Mesendoderm (in vitro differentiated cells): Measurements from ENCODE around the gene UBAC2.
"Not testable (repeated sequence)": the region's sequence is repeated elsewhere in the genome, so short reads cannot be mapped to it uniquely, and the experiment has no call there.

Source experiments
- DNase-seq: peaks from one replicate; pipeline ENCODE4 v3.0.0; 2013
- H2AK5ac ChIP-seq: 2 replicates; pipeline ENCODE4 v1.6.1; 2013; ENCODE audit warnings: low read length, inconsistent platforms
- H2BK120ac ChIP-seq: 2 replicates; pipeline ENCODE4 v1.6.1; 2013; ENCODE audit warnings: low read depth, mild to moderate bottlenecking, low read length, moderate library complexity, mixed read lengths
- H2BK15ac ChIP-seq: replicated peaks from 2 replicates; pipeline ENCODE4 v1.6.1; 2013; ENCODE audit warnings: low read depth, mild to moderate bottlenecking, moderate library complexity
- H2BK5ac ChIP-seq: 2 replicates; pipeline ENCODE4 v1.6.1; 2013; ENCODE audit warnings: low read length, inconsistent platforms
- H3K18ac ChIP-seq: 2 replicates; pipeline ENCODE4 v1.6.1; 2013; ENCODE audit warnings: mild to moderate bottlenecking, low read length, mixed read lengths
- H3K23ac ChIP-seq: one replicate; pipeline ENCODE4 v1.6.1; 2013; ENCODE audit warnings: low read length
- H3K27ac ChIP-seq: 2 replicates; pipeline ENCODE4 v1.5.1; 2013; ENCODE audit warnings: low read depth, mild to moderate bottlenecking, inconsistent platforms, low read length, moderate library complexity
- H3K27me3 ChIP-seq: 2 replicates; pipeline ENCODE4 v1.6.1; 2013; ENCODE audit warnings: low read length, control low read depth, mild to moderate bottlenecking, inconsistent platforms; ENCODE audit not compliant: insufficient read depth, poor library complexity
- H3K36me3 ChIP-seq: 2 replicates; pipeline ENCODE4 v1.6.1; 2013; ENCODE audit warnings: low read length, inconsistent platforms; ENCODE audit not compliant: control insufficient read depth, insufficient read depth
- H3K4ac ChIP-seq: one replicate; pipeline ENCODE4 v1.6.1; 2013; ENCODE audit warnings: low read depth, mild to moderate bottlenecking, low read length, moderate library complexity
- H3K4me1 ChIP-seq: 2 replicates; pipeline ENCODE4 v1.6.1; 2013; ENCODE audit warnings: low read depth, low read length, inconsistent platforms; ENCODE audit not compliant: control insufficient read depth
- H3K4me2 ChIP-seq: 2 replicates; pipeline ENCODE4 v1.6.1; 2013; ENCODE audit warnings: low read length
- H3K4me3 ChIP-seq: 2 replicates; pipeline ENCODE4 v1.5.1; 2013; ENCODE audit warnings: mild to moderate bottlenecking, low read length
- H3K56ac ChIP-seq: one replicate; pipeline ENCODE4 v1.6.1; 2013; ENCODE audit warnings: low read length
- H3K79me1 ChIP-seq: 2 replicates; pipeline ENCODE4 v1.6.1; 2013; ENCODE audit warnings: low read length, inconsistent platforms
- H3K79me2 ChIP-seq: 2 replicates; pipeline ENCODE4 v1.6.1; 2013; ENCODE audit warnings: mild to moderate bottlenecking, low read length; ENCODE audit not compliant: control insufficient read depth, insufficient read depth
- H3K9ac ChIP-seq: 2 replicates; pipeline ENCODE4 v1.6.1; 2013; ENCODE audit warnings: low read length, inconsistent platforms
- H4K5ac ChIP-seq: one replicate; pipeline ENCODE4 v1.6.1; 2013; ENCODE audit warnings: low read length
- H4K8ac ChIP-seq: one replicate; pipeline ENCODE4 v1.6.1; 2013; ENCODE audit warnings: low read depth, mild to moderate bottlenecking, control low read depth, low read length, moderate library complexity
- whole genome bisulfite sequencing: extraction: QIAGEN DNeasy Blood & Tissue Kit; methylation state at CpG from one replicate; pipeline ENCODE4 v1.1.7; 2013; ENCODE audit warnings: low lambda C conversion rate, missing lambda C conversion rate; ENCODE audit not compliant: insufficient coverage; ENCODE audit errors: extremely low coverage; 5-methylcytosine and 5-hydroxymethylcytosine counted together

The UBAC2 gene

GRCh38 chr13:99208845-99209527 is 8.3 kb downstream of the UBAC2 start:
- H2BK5ac ChIP-seq = no peak overlapping the region
- H4K5ac ChIP-seq = no peak overlapping the region
- no peaks in the 10 kb centered on the region for H3K36me3 ChIP-seq
- H3K27ac ChIP-seq = no peak overlapping the region
- no peak overlapping the region for H2AK5ac ChIP-seq
- peaks cover 51% of the 10 kb centered on the region for H3K79me2 ChIP-seq
- no peak overlapping the region for H2BK15ac ChIP-seq
- DNase-seq = no peak
- H3K79me1 ChIP-seq = peaks cover 32% of the 10 kb centered on the region
- H3K9ac ChIP-seq = no peak overlapping the region
- H3K4ac ChIP-seq = no peak overlapping the region
- no peaks in the 10 kb centered on the region for H3K27me3 ChIP-seq
- no peak overlapping the region for H2BK120ac ChIP-seq
- H4K8ac ChIP-seq = no peak overlapping the region
- H3K4me2 ChIP-seq = no peak overlapping the region
- no CpG with 5 or more reads among the region's 8 CpGs for WGBS
- H3K4me3 ChIP-seq = no peak overlapping the region
- H3K23ac ChIP-seq = no peak overlapping the region
- no peak overlapping the region for H3K56ac ChIP-seq
- no peak overlapping the region for H3K18ac ChIP-seq
- peaks cover 1% of the 10 kb centered on the region for H3K4me1 ChIP-seq

GRCh38 chr13:99210627-99211026 is 10.0 kb downstream of the UBAC2 start:
- not testable (repeated sequence) for H3K27ac ChIP-seq, H2BK15ac ChIP-seq, H3K4me1 ChIP-seq, H3K9ac ChIP-seq, H3K4me3 ChIP-seq, H2AK5ac ChIP-seq, H2BK120ac ChIP-seq, DNase-seq, H4K8ac ChIP-seq, H3K4me2 ChIP-seq, H4K5ac ChIP-seq, H3K4ac ChIP-seq, H3K27me3 ChIP-seq, H3K36me3 ChIP-seq, H3K56ac ChIP-seq, H3K23ac ChIP-seq, H2BK5ac ChIP-seq, H3K18ac ChIP-seq
- H3K79me1 ChIP-seq = peaks cover 31% of the 10 kb centered on the region
- peaks cover 50% of the 10 kb centered on the region for H3K79me2 ChIP-seq
- WGBS = no CpG with 5 or more reads among the region's 9 CpGs

DNA sequence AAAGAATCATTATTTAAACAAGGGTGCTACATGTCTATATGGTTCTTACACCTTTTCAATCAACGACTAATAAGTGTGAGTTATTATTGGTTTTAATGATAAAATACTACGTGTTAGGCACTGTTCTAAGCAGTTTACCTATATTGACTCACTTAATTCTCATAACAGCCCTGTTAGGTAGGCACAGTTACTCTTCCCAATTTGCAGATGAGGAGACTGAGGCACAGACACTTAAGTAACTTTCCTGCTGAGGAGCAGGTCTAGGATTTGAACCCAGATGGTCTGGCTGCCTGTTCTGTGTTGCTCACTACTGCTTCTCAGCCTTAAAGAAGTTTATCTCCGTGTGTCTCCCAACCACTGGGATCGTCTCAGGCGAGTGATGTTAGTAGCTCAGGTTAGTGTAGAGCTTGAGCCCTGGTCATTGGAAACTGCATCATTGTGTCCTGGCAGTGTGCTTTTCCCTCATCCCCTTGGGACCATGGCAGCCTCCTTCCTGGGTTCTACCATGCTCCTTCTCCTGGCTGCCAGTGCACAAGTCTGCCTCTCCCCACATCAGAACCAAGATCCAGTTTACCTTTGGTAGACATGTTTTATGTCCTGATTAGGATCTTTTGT is 10.9 kb downstream of the UBAC2 start:
- Histone ChIP-seq H3K79me1 (peaks cover 26% of the 10 kb centered on the region), H2BK5ac (no peak overlapping the region), H4K8ac (no peak overlapping the region), H3K27me3 (no peaks in the 10 kb centered on the region), H3K4me2 (no peak overlapping the region), H3K56ac (no peak overlapping the region), H3K18ac (no peak overlapping the region), H3K9ac (no peak overlapping the region), H3K4me1 (no peaks in the 10 kb centered on the region), H2BK120ac (no peak overlapping the region), H3K4me3 (no peak overlapping the region), H4K5ac (no peak overlapping the region), H3K23ac (no peak overlapping the region), H2AK5ac (no peak overlapping the region), H2BK15ac (no peak overlapping the region), H3K36me3 (no peaks in the 10 kb centered on the region), H3K4ac (no peak overlapping the region), H3K79me2 (peaks cover 45% of the 10 kb centered on the region), H3K27ac (no peak overlapping the region)
- DNase-seq = no peak
- WGBS = no CpG with 5 or more reads among the region's 5 CpGs

DNA sequence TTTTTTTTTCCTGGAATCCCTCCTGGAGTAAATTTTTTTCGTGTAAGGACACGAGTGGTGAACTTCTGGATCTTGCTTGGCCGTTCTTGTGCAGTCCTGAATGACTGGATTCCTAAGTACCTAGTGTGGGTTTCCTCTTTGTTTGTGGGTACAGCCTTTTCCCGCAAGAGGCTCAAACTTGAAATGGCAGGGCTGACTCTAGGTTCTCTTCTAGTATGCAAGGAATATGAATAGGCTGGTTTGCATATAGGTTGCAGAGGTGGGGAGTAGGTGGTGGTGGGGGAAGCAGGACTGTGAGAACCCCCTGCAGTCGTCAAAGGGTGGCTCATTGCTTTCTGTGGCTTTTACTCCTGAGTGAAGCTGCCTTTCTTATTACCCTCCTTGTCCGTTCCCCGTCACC is 13.6 kb downstream of the UBAC2 start:
- Histone ChIP-seq H3K79me1 (peaks cover 19% of the 10 kb centered on the region), H2BK15ac (no peak overlapping the region), H3K9ac (no peak overlapping the region), H3K4ac (no peak overlapping the region), H3K27ac (no peak overlapping the region), H3K27me3 (no peaks in the 10 kb centered on the region), H3K18ac (no peak overlapping the region), H3K4me2 (no peak overlapping the region), H3K79me2 (peaks cover 40% of the 10 kb centered on the region), H2AK5ac (no peak overlapping the region), H3K4me3 (no peak overlapping the region), H4K8ac (no peak overlapping the region), H3K36me3 (no peaks in the 10 kb centered on the region), H3K56ac (no peak overlapping the region), H2BK120ac (no peak overlapping the region), H3K23ac (no peak overlapping the region), H2BK5ac (no peak overlapping the region), H3K4me1 (no peaks in the 10 kb centered on the region), H4K5ac (no peak overlapping the region)
- no CpG with 5 or more reads among the region's 7 CpGs for WGBS
- no peak for DNase-seq

GRCh38 chr13:99214731-99215130 is 14.1 kb downstream of the UBAC2 start:
- Histone ChIP-seq H3K4me3 (no peak overlapping the region), H2BK120ac (no peak overlapping the region), H3K79me2 (peaks cover 38% of the 10 kb centered on the region), H3K18ac (no peak overlapping the region), H2BK15ac (no peak overlapping the region), H3K4ac (no peak overlapping the region), H3K56ac (no peak overlapping the region), H2AK5ac (no peak overlapping the region), H4K5ac (no peak overlapping the region), H3K79me1 (peaks cover 19% of the 10 kb centered on the region), H3K27ac (no peak overlapping the region), H4K8ac (no peak overlapping the region), H3K27me3 (no peaks in the 10 kb centered on the region), H3K4me1 (no peaks in the 10 kb centered on the region), H3K23ac (no peak overlapping the region), H3K9ac (no peak overlapping the region), H3K36me3 (no peaks in the 10 kb centered on the region), H3K4me2 (no peak overlapping the region), H2BK5ac (no peak overlapping the region)
- DNase-seq = no peak
- WGBS = no CpG with 5 or more reads among the region's 1 CpG
